Panc1 (cell line): ENCODE results near the gene TRIM59. TPM values are rescaled to one million over a fixed set of nuclear protein-coding genes. Genes with fewer than 3 reads are reported as not detected.

Experiments
- ATAC-seq: fragments of 200-7000 bp; cut with Tn5 transposase; 2 replicates; pipeline ENCODE4 v1.9.1; 2020; ENCODE audit warnings: mild to moderate bottlenecking, moderate library complexity
- BruUV-seq: library from RNA; stranded (reverse); fragments of 400-500 nt; replicated peaks from 2 replicates; lab custom pipeline; 2021; lab: Mats Ljungman, UMichigan
- CTCF ChIA-PET: fragments of 300-600 bp; sonication (Branson Sonifier 250); formaldehyde crosslinking; loops from one replicate; lab custom pipeline; 2022; ENCODE audit warnings: antibody characterized with exemption; lab: Charles Lee
- POLR2A ChIA-PET: fragments of 300-600 bp; sonication (Branson Sonifier 250); formaldehyde crosslinking; loops from one replicate; lab custom pipeline; 2022; ENCODE audit warnings: antibody characterized with exemption; lab: Charles Lee
- DNase-seq: peaks from one replicate; pipeline ENCODE4 v3.0.0-alpha.2; 2010; ENCODE audit warnings: low read depth, low spot score
- H3K27ac ChIP-seq: 2 replicates; pipeline ENCODE4 v1.5.1; 2011; ENCODE audit warnings: mild to moderate bottlenecking, low read length, inconsistent platforms
- H3K27me3 ChIP-seq: fragments of 200-500 bp; sonication (Bioruptor generic); 2 replicates; pipeline ENCODE4 v1.6.0; 2014; ENCODE audit warnings: low read length, inconsistent platforms; ENCODE audit not compliant: control insufficient read depth, insufficient read depth
- H3K36me3 ChIP-seq: fragments of 200-500 bp; sonication (Bioruptor generic); 2 replicates; pipeline ENCODE4 v1.5.1; 2014; ENCODE audit warnings: inconsistent platforms, mild to moderate bottlenecking, low read length, moderate library complexity; ENCODE audit not compliant: control insufficient read depth, insufficient read depth
- H3K4me1 ChIP-seq: 2 replicates; pipeline ENCODE4 v1.5.1; 2011; ENCODE audit warnings: inconsistent platforms, mild to moderate bottlenecking, low read length, moderate library complexity; ENCODE audit not compliant: control insufficient read depth, insufficient read depth
- H3K4me3 ChIP-seq, 2 experiments: 2 replicates each; pipeline ENCODE4 v1.5.1; 2011 to 2012; ENCODE audit warnings: low read depth in 2 of 2, low read length in 2 of 2, mild to moderate bottlenecking in 2 of 2, inconsistent platforms in 1 of 2, moderate library complexity in 1 of 2
- H3K9me3 ChIP-seq: fragments of 200-500 bp; sonication (Bioruptor generic); 2 replicates; pipeline ENCODE4 v1.5.1; 2014; ENCODE audit warnings: low read depth, mild to moderate bottlenecking, inconsistent platforms, low read length, moderate library complexity; ENCODE audit not compliant: control insufficient read depth, insufficient read depth
- CTCF ChIP-seq: fragments of 450-650 bp; IDR thresholded peaks from 2 replicates; pipeline ENCODE4 v1.5.1; 2017; ENCODE audit warnings: mild to moderate bottlenecking
- POLR2AphosphoS5 ChIP-seq: IDR thresholded peaks from 2 replicates; pipeline ENCODE4 v1.6.1; 2012; ENCODE audit warnings: mild to moderate bottlenecking, low read depth, low read length, moderate library complexity
- SIN3A ChIP-seq: IDR thresholded peaks from 2 replicates; pipeline ENCODE4 v1.6.1; 2012; ENCODE audit warnings: low read depth, mild to moderate bottlenecking, low read length, moderate library complexity, borderline replicate concordance; ENCODE audit not compliant: insufficient read depth
- TCF7L2 ChIP-seq: IDR thresholded peaks from 2 replicates; pipeline ENCODE4 v1.6.1; 2011; ENCODE audit warnings: mild to moderate bottlenecking, low read depth, low read length, inconsistent platforms
- in situ Hi-C: cut with HindIII; loops from 2 replicates; pipeline ENCODE4 v1.10.0; 2016; ENCODE audit warnings: low sequenced_read_pairs, low pct_unique_long_range_greater_than_20kb
- intact Hi-C: fragments of 100-400 bp; cut with micrococcal nuclease; formaldehyde crosslinking; loops from one replicate; pipeline ENCODE4 v1.10.0; 2022; ENCODE audit not compliant: unreplicated experiment
- total RNA-seq: library from RNA; stranded (reverse); gene quantifications from one replicate; pipeline ENCODE4 v1.2.1, GENCODE V29; 2021; ENCODE audit not compliant: unreplicated experiment
- TF ChIP-seq, protein P1 (sequence below), 2 experiments: IDR thresholded peaks; 2 replicates each; pipeline ENCODE4 v1.6.1; 2011 to 2012; ENCODE audit warnings: low read depth in 2 of 2, control low read depth in 1 of 2, low read length in 1 of 2, mild to moderate bottlenecking in 1 of 2, moderate library complexity in 1 of 2; ENCODE audit not compliant: insufficient read depth in 1 of 2

The TRIM59 gene
- total RNA-seq, 1 experiment from 2014 or later: 27.9 TPM

GRCh38 chr3:160417311-160417710 is 32.3 kb downstream of the TRIM59 start:
- no TSS peak for BruUV-seq
- in situ Hi-C loops: no loop called here
- ATAC-seq (no peak), DNase-seq (no peak)
- Histone ChIP-seq H3K36me3 (peaks cover 80% of the 10 kb centered on the region), H3K4me3 (no peak overlapping the region), H3K9me3 (no peaks in the 10 kb centered on the region), H3K27me3 (no peaks in the 10 kb centered on the region), H3K4me1 (no peaks in the 10 kb centered on the region), H3K27ac (no peak overlapping the region)
- intact Hi-C loops: no loop called here
- TF ChIP-seq, protein P1, sequence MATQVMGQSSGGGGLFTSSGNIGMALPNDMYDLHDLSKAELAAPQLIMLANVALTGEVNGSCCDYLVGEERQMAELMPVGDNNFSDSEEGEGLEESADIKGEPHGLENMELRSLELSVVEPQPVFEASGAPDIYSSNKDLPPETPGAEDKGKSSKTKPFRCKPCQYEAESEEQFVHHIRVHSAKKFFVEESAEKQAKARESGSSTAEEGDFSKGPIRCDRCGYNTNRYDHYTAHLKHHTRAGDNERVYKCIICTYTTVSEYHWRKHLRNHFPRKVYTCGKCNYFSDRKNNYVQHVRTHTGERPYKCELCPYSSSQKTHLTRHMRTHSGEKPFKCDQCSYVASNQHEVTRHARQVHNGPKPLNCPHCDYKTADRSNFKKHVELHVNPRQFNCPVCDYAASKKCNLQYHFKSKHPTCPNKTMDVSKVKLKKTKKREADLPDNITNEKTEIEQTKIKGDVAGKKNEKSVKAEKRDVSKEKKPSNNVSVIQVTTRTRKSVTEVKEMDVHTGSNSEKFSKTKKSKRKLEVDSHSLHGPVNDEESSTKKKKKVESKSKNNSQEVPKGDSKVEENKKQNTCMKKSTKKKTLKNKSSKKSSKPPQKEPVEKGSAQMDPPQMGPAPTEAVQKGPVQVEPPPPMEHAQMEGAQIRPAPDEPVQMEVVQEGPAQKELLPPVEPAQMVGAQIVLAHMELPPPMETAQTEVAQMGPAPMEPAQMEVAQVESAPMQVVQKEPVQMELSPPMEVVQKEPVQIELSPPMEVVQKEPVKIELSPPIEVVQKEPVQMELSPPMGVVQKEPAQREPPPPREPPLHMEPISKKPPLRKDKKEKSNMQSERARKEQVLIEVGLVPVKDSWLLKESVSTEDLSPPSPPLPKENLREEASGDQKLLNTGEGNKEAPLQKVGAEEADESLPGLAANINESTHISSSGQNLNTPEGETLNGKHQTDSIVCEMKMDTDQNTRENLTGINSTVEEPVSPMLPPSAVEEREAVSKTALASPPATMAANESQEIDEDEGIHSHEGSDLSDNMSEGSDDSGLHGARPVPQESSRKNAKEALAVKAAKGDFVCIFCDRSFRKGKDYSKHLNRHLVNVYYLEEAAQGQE (IDR thresholded peaks at IDR 0.05; ENCODE audit: insufficient read depth in 1 of 2, low read depth in 2 of 2, low read length in 1 of 2): no peak
- TF ChIP-seq SIN3A: no peak
- TF ChIP-seq TCF7L2: no peak
- TF ChIP-seq CTCF: no peak
- no peak for TF ChIP-seq POLR2AphosphoS5
- CTCF ChIA-PET: no interaction called here
- POLR2A ChIA-PET: interaction anchor here (0.6 to 0.7 kb wide), 2 partner anchors 9 to 16 kb away, joined by 3 read pairs; no protein-coding TSS in a partner anchor

- intact Hi-C loops (loop anchor here (5.0 kb wide), 2 partner anchors 251 to 381 kb away; no protein-coding TSS in a partner anchor), in situ Hi-C loops (no loop called here)
- peaks cover 80% of the 10 kb centered on the region for H3K36me3 ChIP-seq
- H3K4me1 ChIP-seq: no peaks in the 10 kb centered on the region
- CTCF ChIA-PET: interaction anchor here (0.7 to 1.1 kb wide), 3 partner anchors 12 to 858 kb away, joined by 3 to 5 read pairs (median 4); no protein-coding TSS in a partner anchor
- POLR2A ChIA-PET: no interaction called here
- no peak overlapping the region for H3K4me3 ChIP-seq
- H3K27me3 ChIP-seq: no peaks in the 10 kb centered on the region
- TF ChIP-seq, protein P1 (IDR thresholded peaks at IDR 0.05; ENCODE audit: insufficient read depth in 1 of 2, low read depth in 2 of 2, low read length in 1 of 2): no peak
- TF ChIP-seq CTCF: peak; percentile 85; the same call in 1 of the 2 replicates
- ATAC-seq: peak; percentile 76
- no peak overlapping the region for H3K27ac ChIP-seq
- no peak for DNase-seq
- no TSS peak for BruUV-seq
- H3K9me3 ChIP-seq: no peaks in the 10 kb centered on the region
Observed at GRCh38 chr3:160413613-160414248, 35.9 kb downstream of the TRIM59 start.
